ENCODE measurements around the gene GCAT.

- no peak for TF ChIP-seq CTCF (IDR thresholded peaks at IDR 0.05)
- TF ChIP-seq POLR2A (IDR thresholded peaks at IDR 0.05), result no peak
Measured at GRCh38 chr22:37758694-37759093, 49.0 kb upstream of the GCAT start.

Measured in thyroid gland (tissue), 4 donors.